K562 (cell line): ENCODE data around the gene KCP. TPM values are rescaled to one million over a fixed set of nuclear protein-coding genes. Genes with fewer than 3 reads are reported as not detected.

Experiments used
- ASH1L ChIP-seq: fragments of 450-650 bp; IDR thresholded peaks from 2 replicates; pipeline ENCODE4 v1.6.1; 2018; ENCODE audit warnings: borderline replicate concordance, mild to moderate bottlenecking, low read depth; ENCODE audit not compliant: partially characterized antibody
- CBX1 ChIP-seq: sonication (generic); IDR thresholded peaks from 2 replicates; pipeline ENCODE4 v1.6.1; 2016; ENCODE audit warnings: antibody characterized with exemption, low read depth, mild to moderate bottlenecking
- DACH1 ChIP-seq: fragments of 450-650 bp; IDR thresholded peaks from 2 replicates; pipeline ENCODE4 v1.6.1; 2018; ENCODE audit not compliant: partially characterized antibody
- ESRRB ChIP-seq: fragments of 250-450 bp; sonication (Bioruptor Pico); IDR thresholded peaks from 2 replicates; pipeline ENCODE4 v1.5.0; 2020; ENCODE audit warnings: mild to moderate bottlenecking, moderate library complexity, borderline replicate concordance
- EWSR1 ChIP-seq: fragments of 450-650 bp; IDR thresholded peaks from 2 replicates; pipeline ENCODE4 v1.6.1; 2018; ENCODE audit warnings: borderline replicate concordance, mild to moderate bottlenecking, low read depth, moderate library complexity; ENCODE audit not compliant: partially characterized antibody
- NR2F6 ChIP-seq: fragments of 450-650 bp; formaldehyde crosslinking; IDR thresholded peaks from 2 replicates; pipeline ENCODE4 v1.4.0; 2020; ENCODE audit warnings: mild to moderate bottlenecking
- POLR3G ChIP-seq: IDR thresholded peaks from 2 replicates; pipeline ENCODE4 v1.6.1; 2011; ENCODE audit not compliant: insufficient read length, insufficient replicate concordance; ENCODE audit errors: extremely low read depth
- RBBP5 ChIP-seq: fragments of 200-600 bp; sonication (generic); IDR thresholded peaks from 2 replicates; pipeline ENCODE4 v1.6.1; 2012; ENCODE audit warnings: borderline replicate concordance, mild to moderate bottlenecking, low read length, control low read depth, inconsistent platforms; ENCODE audit not compliant: insufficient read depth, poor library complexity, severe bottlenecking
- RFX5 ChIP-seq: IDR thresholded peaks from 2 replicates; pipeline ENCODE4 v1.6.1; 2011; ENCODE audit warnings: low read depth, mild to moderate bottlenecking, improper control_type of control experiment, low read length
- SLC30A9 ChIP-seq: fragments of 250-450 bp; sonication (Bioruptor Pico); IDR thresholded peaks from 2 replicates; pipeline ENCODE4 v1.8.0; 2022; ENCODE audit warnings: mild to moderate bottlenecking, moderate library complexity
- TRIM24 ChIP-seq, 2 experiments: fragments of 450-650 bp; IDR thresholded peaks; 2 replicates each; pipeline ENCODE4 v1.6.1; 2016
- YBX1 ChIP-seq: fragments of 450-650 bp; IDR thresholded peaks from 2 replicates; pipeline ENCODE4 v1.7.1; 2016; ENCODE audit warnings: mild to moderate bottlenecking
- ZNF140 ChIP-seq: fragments of 250-450 bp; sonication (Bioruptor Pico); IDR thresholded peaks from 2 replicates; pipeline ENCODE4 v1.8.0; 2021; ENCODE audit warnings: moderate library complexity, mild to moderate bottlenecking, inconsistent platforms
- ZNF146 ChIP-seq: IDR thresholded peaks from one replicate; pipeline ENCODE4 v1.6.1; 2018; ENCODE audit warnings: missing compliant biosample characterization; ENCODE audit not compliant: unreplicated experiment
- ZNF174 ChIP-seq: fragments of 250-450 bp; sonication (Bioruptor Pico); IDR thresholded peaks from 2 replicates; pipeline ENCODE4 v1.4.0; 2020; ENCODE audit warnings: mild to moderate bottlenecking
- ZNF239 ChIP-seq: fragments of 250-450 bp; sonication (Bioruptor Pico); IDR thresholded peaks from 2 replicates; pipeline ENCODE4 v1.4.0; 2020; ENCODE audit warnings: mild to moderate bottlenecking
- polyA plus RNA-seq, 8 experiments: library from polyadenylated mRNA; depleted of rRNA in 4 of 8; stranded (reverse) in 5 of 8; unstranded in 3 of 8; fragments of >200 nt; fragmentation: Nextera tagmentation in 2 of 8; fragmentation: Illumina TruSeq in 1 of 8; extraction: Ambion mirVana in 2 of 8; extraction: Trizol in 1 of 8; gene quantifications; 2 replicates each; pipeline versions ENCODE4 v1.2.1 to v1.2.3, GENCODE V29; 2011 to 2014; ENCODE audit warnings: inconsistent platforms in 1 of 8, missing spikeins in 1 of 8
- total RNA-seq, 7 experiments: library from RNA; depleted of rRNA in 6 of 7; stranded (reverse); fragments of >200 nt in 6 of 7; fragmentation: Illumina TruSeq in 2 of 7; extraction: Trizol in 2 of 7; gene quantifications; 2 replicates each; pipeline versions ENCODE4 v1.2.1 to v1.2.3, GENCODE V29; 2011 to 2021; ENCODE audit warnings: low replicate concordance in 1 of 7
- TF ChIP-seq, protein P1 (sequence below), 3 experiments: fragments of 200-800 bp in 1 of 3; fragments of 250-450 bp in 1 of 3; fragments of 450-650 bp in 1 of 3; sonication (Bioruptor Pico) in 1 of 3; sonication (Bioruptor generic) in 1 of 3; formaldehyde crosslinking in 1 of 3; IDR thresholded peaks; 2 replicates each; pipeline versions ENCODE4 v1.6.1 to v1.8.0; 2016 to 2022; ENCODE audit warnings: mild to moderate bottlenecking in 2 of 3, missing genetic modification characterization in 2 of 3, missing compliant biosample characterization in 1 of 3, moderate library complexity in 1 of 3
- TF ChIP-seq, protein P2 (sequence below): fragments of 450-650 bp; formaldehyde crosslinking; IDR thresholded peaks from 2 replicates; pipeline ENCODE4 v1.4.0; 2020; ENCODE audit warnings: mild to moderate bottlenecking, moderate library complexity
- TF ChIP-seq, protein P3 (sequence below): sonication (generic); formaldehyde crosslinking; IDR thresholded peaks from 2 replicates; pipeline ENCODE4 v1.8.0; 2022; ENCODE audit warnings: mild to moderate bottlenecking, missing genetic modification reagents

KCP gene
- total and polyA plus RNA-seq, 9 of the 15 experiments (the other 6 are each of a cell fraction or from before 2014, with no cell fraction given), result 0.06 to 0.17 (median 0.12) TPM; not detected in 3

DNA sequence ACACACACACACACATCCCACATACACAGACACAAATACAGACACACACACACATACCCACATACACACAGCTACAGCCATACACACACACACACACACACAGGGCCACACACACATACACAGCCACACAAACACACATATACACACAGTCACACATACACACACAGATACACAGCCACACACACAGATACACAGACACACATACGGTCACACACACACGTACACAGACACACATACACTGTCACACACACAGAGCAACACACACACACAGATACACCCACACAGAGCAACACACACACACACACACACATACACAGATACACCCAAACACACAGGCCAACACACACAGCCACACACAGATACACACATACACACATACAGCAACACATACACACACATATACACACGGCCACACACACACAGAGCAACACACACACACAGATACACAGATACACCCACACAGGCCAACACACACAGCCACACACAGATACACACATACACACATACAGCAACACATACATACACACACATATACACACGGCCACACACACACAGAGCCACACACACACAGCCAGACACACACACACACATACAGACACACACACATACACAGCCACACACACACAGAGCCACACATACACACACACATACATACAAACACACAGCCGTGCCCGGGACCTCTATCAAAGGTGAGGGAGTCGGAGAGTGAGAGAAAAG is 22.3 kb downstream of the KCP start (continued):
- TF ChIP-seq ZNF140 (CRISPR knock-in tag), result no peak
- no peak for TF ChIP-seq ZNF146 (CRISPR knock-in tag)
- TF ChIP-seq DACH1, result no peak
- TF ChIP-seq, protein P1, sequence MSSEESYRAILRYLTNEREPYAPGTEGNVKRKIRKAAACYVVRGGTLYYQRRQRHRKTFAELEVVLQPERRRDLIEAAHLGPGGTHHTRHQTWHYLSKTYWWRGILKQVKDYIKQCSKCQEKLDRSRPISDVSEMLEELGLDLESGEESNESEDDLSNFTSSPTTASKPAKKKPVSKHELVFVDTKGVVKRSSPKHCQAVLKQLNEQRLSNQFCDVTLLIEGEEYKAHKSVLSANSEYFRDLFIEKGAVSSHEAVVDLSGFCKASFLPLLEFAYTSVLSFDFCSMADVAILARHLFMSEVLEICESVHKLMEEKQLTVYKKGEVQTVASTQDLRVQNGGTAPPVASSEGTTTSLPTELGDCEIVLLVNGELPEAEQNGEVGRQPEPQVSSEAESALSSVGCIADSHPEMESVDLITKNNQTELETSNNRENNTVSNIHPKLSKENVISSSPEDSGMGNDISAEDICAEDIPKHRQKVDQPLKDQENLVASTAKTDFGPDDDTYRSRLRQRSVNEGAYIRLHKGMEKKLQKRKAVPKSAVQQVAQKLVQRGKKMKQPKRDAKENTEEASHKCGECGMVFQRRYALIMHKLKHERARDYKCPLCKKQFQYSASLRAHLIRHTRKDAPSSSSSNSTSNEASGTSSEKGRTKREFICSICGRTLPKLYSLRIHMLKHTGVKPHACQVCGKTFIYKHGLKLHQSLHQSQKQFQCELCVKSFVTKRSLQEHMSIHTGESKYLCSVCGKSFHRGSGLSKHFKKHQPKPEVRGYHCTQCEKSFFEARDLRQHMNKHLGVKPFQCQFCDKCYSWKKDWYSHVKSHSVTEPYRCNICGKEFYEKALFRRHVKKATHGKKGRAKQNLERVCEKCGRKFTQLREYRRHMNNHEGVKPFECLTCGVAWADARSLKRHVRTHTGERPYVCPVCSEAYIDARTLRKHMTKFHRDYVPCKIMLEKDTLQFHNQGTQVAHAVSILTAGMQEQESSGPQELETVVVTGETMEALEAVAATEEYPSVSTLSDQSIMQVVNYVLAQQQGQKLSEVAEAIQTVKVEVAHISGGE (CRISPR knock-in tag; IDR thresholded peaks at IDR 0.05), result no peak
- TF ChIP-seq TRIM24 (IDR thresholded peaks at IDR 0.05), result 0 out of 4 replicates have a peak, but pooled peaks of 1 of the 2 experiments have one; percentile 6
- TF ChIP-seq, protein P2, sequence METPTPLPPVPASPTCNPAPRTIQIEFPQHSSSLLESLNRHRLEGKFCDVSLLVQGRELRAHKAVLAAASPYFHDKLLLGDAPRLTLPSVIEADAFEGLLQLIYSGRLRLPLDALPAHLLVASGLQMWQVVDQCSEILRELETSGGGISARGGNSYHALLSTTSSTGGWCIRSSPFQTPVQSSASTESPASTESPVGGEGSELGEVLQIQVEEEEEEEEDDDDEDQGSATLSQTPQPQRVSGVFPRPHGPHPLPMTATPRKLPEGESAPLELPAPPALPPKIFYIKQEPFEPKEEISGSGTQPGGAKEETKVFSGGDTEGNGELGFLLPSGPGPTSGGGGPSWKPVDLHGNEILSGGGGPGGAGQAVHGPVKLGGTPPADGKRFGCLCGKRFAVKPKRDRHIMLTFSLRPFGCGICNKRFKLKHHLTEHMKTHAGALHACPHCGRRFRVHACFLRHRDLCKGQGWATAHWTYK (CRISPR knock-in tag), result no peak
- TF ChIP-seq ASH1L, result peak; percentile 9
- TF ChIP-seq ZNF174 (CRISPR knock-in tag), result no peak
- TF ChIP-seq NR2F6 (CRISPR knock-in tag), result no peak
- 0 out of 2 replicates have a peak, but pooled peaks have one; percentile 14 for TF ChIP-seq CBX1
- no peak for TF ChIP-seq ESRRB
- TF ChIP-seq, protein P3, sequence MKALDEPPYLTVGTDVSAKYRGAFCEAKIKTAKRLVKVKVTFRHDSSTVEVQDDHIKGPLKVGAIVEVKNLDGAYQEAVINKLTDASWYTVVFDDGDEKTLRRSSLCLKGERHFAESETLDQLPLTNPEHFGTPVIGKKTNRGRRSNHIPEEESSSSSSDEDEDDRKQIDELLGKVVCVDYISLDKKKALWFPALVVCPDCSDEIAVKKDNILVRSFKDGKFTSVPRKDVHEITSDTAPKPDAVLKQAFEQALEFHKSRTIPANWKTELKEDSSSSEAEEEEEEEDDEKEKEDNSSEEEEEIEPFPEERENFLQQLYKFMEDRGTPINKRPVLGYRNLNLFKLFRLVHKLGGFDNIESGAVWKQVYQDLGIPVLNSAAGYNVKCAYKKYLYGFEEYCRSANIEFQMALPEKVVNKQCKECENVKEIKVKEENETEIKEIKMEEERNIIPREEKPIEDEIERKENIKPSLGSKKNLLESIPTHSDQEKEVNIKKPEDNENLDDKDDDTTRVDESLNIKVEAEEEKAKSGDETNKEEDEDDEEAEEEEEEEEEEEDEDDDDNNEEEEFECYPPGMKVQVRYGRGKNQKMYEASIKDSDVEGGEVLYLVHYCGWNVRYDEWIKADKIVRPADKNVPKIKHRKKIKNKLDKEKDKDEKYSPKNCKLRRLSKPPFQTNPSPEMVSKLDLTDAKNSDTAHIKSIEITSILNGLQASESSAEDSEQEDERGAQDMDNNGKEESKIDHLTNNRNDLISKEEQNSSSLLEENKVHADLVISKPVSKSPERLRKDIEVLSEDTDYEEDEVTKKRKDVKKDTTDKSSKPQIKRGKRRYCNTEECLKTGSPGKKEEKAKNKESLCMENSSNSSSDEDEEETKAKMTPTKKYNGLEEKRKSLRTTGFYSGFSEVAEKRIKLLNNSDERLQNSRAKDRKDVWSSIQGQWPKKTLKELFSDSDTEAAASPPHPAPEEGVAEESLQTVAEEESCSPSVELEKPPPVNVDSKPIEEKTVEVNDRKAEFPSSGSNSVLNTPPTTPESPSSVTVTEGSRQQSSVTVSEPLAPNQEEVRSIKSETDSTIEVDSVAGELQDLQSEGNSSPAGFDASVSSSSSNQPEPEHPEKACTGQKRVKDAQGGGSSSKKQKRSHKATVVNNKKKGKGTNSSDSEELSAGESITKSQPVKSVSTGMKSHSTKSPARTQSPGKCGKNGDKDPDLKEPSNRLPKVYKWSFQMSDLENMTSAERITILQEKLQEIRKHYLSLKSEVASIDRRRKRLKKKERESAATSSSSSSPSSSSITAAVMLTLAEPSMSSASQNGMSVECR (CRISPR knock-in tag), result no peak
- TF ChIP-seq POLR3G, result no peak
- TF ChIP-seq RBBP5, result no peak
- TF ChIP-seq SLC30A9 (CRISPR knock-in tag), result no peak
- no peak for TF ChIP-seq EWSR1
- no peak for TF ChIP-seq ZNF239
- TF ChIP-seq RFX5, result no peak
- no peak for TF ChIP-seq YBX1
